Kidney epithelial cell (primary cell): ENCODE data around the gene APCDD1. TPM values are rescaled to one million over a fixed set of nuclear protein-coding genes. Genes with fewer than 3 reads are reported as not detected.
"Not testable (repeated sequence)": the region's sequence is repeated elsewhere in the genome, so short reads cannot be mapped to it uniquely, and the experiment has no call there.

Experiments used
- DNase-seq: peaks from one replicate; pipeline ENCODE4 v3.0.0-alpha.2; 2010; ENCODE audit warnings: low read depth
- H3K27me3 ChIP-seq: 2 replicates; pipeline ENCODE4 v1.6.0; 2011; ENCODE audit warnings: low read length; ENCODE audit not compliant: control insufficient read depth, insufficient read depth
- H3K36me3 ChIP-seq: 2 replicates; pipeline ENCODE4 v1.5.1; 2011; ENCODE audit warnings: low read length; ENCODE audit not compliant: control insufficient read depth, insufficient read depth
- H3K4me3 ChIP-seq: 2 replicates; pipeline ENCODE4 v1.5.1; 2011; ENCODE audit warnings: low read depth, mild to moderate bottlenecking, control low read depth, low read length
- total RNA-seq: library from RNA; depleted of rRNA; stranded (reverse); fragments of >200 nt; gene quantifications from 2 replicates; pipeline ENCODE4 v1.2.3, GENCODE V29; 2015
- TF ChIP-seq, protein P1 (sequence below): IDR thresholded peaks from 2 replicates; pipeline ENCODE4 v1.5.1; 2011; ENCODE audit warnings: mild to moderate bottlenecking, moderate library complexity, low read length, control low read depth, inconsistent platforms; ENCODE audit not compliant: insufficient read depth, poor library complexity, severe bottlenecking

APCDD1 gene
- total RNA-seq, 1 donor from 2014 or later = 0.71 TPM

DNA sequence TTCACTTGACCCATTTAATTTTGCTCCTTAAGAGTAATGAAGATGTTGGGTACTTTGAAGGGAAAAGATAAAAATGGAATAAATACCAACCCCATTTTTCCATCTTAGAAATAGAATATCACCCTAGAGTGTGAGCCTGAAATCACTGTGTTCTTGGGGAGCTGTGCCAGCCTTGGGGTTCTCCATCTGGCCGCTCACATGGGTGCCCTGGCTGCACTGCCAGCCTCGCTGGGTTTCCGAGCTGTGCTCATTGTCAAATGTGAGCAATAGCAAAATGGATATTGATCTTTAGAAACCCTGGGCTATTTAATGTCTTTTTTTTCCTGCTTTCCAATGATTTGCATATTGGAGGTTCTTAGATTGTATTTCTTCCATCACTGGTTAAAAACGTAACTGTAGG, 9.3 kb downstream of the APCDD1 start:
- TF ChIP-seq, protein P1, sequence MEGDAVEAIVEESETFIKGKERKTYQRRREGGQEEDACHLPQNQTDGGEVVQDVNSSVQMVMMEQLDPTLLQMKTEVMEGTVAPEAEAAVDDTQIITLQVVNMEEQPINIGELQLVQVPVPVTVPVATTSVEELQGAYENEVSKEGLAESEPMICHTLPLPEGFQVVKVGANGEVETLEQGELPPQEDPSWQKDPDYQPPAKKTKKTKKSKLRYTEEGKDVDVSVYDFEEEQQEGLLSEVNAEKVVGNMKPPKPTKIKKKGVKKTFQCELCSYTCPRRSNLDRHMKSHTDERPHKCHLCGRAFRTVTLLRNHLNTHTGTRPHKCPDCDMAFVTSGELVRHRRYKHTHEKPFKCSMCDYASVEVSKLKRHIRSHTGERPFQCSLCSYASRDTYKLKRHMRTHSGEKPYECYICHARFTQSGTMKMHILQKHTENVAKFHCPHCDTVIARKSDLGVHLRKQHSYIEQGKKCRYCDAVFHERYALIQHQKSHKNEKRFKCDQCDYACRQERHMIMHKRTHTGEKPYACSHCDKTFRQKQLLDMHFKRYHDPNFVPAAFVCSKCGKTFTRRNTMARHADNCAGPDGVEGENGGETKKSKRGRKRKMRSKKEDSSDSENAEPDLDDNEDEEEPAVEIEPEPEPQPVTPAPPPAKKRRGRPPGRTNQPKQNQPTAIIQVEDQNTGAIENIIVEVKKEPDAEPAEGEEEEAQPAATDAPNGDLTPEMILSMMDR = no peak
- Histone ChIP-seq H3K36me3 (no peaks in the 10 kb centered on the region), H3K27me3 (peaks cover 6% of the 10 kb centered on the region), H3K4me3 (no peak overlapping the region)
- DNase-seq = no peak

DNA sequence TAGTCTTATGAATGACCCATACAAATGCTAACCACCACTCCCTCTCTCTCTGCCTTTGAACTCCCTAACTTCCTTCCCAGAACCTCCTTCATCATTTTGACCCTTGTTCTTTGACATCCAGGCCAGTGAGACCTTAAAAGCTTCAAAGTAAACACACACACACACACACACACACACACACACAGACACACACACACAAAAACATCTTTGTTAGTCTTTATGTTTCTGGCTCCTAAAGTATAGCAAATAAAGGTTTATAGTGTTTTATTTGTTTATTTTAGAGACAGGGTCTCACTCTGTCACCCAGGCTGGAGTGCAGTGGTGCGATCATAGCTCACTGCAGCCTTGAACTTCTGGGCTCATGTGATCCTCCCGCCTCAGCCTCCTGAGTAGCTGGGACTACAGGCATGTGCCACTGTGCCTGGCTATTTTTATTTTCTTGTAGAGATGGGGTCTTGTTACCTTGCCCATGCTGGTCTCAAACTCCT, 9.8 kb downstream of the APCDD1 start:
- DNase-seq = not testable (repeated sequence)

DNA sequence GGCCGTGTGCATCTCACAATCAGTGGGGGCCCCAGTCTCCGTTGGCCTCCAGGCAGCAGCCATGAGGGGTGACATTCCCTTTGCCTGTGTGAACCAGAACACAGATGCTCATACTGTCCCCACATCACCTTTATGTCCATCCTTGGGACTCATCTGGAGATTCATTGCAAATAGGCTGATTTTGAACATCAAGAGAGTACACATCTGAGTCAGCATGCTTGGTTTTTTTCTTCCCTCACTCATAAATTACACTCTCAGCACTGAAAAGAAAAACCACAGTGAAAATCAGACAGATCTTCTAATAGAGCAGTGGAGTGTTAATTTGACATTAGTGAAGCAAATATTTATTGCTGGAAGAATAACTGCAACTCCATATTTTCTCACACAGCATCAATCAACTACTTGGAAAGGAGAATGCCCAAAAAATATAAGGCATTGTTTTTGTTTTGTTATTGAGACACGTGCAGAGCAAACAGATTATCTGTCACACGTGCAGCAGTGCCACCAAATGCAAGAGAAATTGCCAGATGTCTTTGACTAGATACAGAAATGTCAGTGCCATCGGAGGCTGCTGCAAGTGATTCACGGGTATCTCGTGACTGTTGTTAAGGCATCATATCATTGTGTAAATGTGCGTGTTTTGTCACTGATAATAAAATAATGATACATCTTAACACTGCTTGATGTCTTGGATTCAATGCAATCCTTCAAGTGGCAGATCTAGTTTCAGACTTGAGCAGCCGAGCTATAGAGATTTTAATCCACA, 10.9 kb downstream of the APCDD1 start:
- Histone ChIP-seq H3K4me3 (no peak overlapping the region), H3K36me3 (no peaks in the 10 kb centered on the region), H3K27me3 (peaks cover 4% of the 10 kb centered on the region)
- TF ChIP-seq, protein P1 = no peak
- DNase-seq = no peak

More for the DNA sequence above, 9.8 kb downstream of the APCDD1 start:
- not testable (repeated sequence) for H3K4me3 ChIP-seq, H3K36me3 ChIP-seq, H3K27me3 ChIP-seq

DNA sequence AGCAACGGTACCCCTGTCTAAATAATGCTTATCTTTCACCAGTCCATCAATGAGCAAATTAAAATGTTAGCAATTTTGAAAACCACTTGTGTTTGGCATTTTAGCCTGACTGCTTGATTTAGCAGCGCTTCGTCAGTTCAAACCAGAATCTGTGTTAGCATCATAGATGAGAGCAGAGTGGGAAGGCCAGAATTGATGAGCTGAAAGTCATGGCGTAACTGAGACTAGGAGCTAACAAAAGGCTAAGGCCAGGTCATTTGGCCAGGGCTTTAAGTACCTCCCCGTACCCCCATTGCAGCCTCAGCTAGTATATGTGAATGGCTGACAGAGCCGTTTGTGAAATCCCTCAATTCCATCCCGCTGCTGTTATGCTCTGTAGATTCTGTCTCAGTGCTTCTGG, 16.0 kb downstream of the APCDD1 start:
- H3K36me3 ChIP-seq = no peaks in the 10 kb centered on the region
- H3K27me3 ChIP-seq = peaks cover 4% of the 10 kb centered on the region
- no peak for DNase-seq
- TF ChIP-seq, protein P1 = no peak
- no peak overlapping the region for H3K4me3 ChIP-seq

DNA sequence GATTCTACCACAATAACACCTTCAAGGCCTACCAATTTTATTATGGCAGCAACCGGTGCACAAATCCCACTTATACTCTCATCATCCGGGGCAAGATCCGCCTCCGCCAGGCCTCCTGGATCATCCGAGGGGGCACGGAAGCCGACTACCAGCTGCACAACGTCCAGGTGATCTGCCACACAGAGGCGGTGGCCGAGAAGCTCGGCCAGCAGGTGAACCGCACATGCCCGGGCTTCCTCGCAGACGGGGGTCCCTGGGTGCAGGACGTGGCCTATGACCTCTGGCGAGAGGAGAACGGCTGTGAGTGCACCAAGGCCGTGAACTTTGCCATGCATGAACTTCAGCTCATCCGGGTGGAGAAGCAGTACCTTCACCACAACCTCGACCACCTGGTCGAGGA, 17.1 kb downstream of the APCDD1 start:
- Histone ChIP-seq H3K4me3 (no peak overlapping the region), H3K36me3 (no peaks in the 10 kb centered on the region), H3K27me3 (peaks cover 9% of the 10 kb centered on the region)
- no peak for DNase-seq
- TF ChIP-seq, protein P1 = no peak

DNA sequence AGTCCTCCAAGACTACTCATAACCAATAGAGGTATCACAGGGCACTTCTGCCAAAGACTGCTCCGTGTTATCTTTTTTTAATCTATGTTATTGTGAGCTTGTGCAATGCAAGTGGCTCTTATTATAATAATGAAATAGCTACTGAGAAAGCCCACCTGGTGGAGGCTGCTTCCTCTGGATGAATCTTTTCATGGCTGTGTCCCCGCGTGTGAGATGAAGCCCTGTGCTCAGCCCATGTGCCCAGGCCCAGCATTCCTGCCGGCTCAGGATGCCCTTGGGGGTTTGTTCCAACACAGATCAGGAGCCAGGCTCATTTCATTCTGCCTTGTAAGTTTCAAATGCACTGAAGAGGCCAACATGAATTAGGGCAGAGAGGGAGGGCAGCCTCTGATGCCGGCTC, 18.7 kb downstream of the APCDD1 start:
- Histone ChIP-seq H3K36me3 (no peaks in the 10 kb centered on the region), H3K27me3 (peaks cover 7% of the 10 kb centered on the region), H3K4me3 (no peak overlapping the region)
- TF ChIP-seq, protein P1 = no peak
- no peak for DNase-seq
